GM19043 (cell line): ENCODE data around the gene USP51.
A peak's percentile ranks its signal among the peaks of the same experiment; 100 is the strongest.
"Not testable (repeated sequence)": the region's sequence is repeated elsewhere in the genome, so short reads cannot be mapped to it uniquely, and the experiment has no call there.

ENCODE experiments used
- ATAC-seq: cut with Tn5 transposase; IDR thresholded peaks from one replicate; pipeline ENCODE4 v1.9.1; 2021; ENCODE audit warnings: low read depth; ENCODE audit not compliant: unreplicated experiment

The USP51 gene

GRCh38 chrX:55465791-55466190, 23.9 kb downstream of the USP51 start:
- ATAC-seq, result not testable (repeated sequence)

- ATAC-seq, result not testable (repeated sequence)
Observed at GRCh38 chrX:55465108-55465507, 24.5 kb downstream of the USP51 start.

DNA sequence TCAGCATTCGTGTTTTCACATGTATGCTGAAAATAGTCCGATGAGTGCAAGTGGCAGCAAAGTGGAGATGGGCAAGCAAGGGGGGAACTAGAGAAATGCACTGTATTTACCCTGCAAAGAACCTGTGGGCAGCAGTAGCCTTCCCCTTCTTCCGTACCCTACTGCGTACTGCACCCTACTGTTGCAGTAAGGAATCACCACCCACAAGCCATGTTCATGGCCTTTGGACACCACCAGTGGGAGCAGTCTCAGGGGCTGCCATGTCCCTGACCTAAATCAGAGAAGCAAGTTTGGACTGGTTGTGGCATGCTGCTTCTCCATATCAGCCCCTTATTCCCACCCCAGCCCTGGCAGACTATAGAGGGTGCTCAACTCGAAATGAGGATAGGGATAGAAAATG, 25.6 kb downstream of the USP51 start:
- ATAC-seq, result peak; percentile 59

DNA sequence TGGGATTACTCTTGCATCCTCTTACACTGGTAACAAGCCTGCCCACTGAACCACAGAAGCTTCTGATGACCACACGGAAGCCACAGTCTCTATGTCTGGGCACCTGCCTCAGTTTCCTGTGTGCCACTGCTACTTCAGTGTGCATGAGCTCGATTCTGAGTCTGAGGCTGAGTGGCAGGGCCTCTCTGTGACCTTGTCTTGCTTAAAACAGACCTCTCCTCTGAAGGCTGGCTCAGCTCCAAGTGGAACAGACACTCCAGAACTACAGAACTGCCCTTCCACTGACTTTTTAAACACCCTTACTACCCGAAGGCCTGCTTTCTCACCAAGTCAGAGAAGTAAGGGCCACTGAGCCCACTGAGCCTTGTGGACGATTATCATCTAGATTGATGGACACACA, 29.7 kb downstream of the USP51 start:
- ATAC-seq, result not testable (repeated sequence)

DNA sequence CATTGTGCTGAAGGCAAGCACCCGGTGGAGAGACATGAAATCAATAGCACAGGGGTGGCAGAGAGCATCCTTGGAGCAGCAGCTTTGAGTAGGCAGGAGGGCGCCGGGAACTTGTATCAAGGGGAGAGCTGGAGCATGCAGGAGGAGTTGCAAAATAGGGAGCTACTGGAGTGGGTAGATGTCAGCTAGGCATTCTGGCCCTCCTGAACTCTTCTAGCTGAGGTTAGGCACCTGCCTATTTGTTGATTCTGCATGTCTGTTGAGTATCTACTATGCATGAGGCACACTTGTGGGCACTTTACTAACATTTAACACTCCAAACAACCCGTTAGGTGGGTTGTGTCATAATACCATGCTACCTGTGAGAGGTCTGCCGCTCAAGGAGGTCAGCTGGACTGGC, 30.2 kb downstream of the USP51 start:
- not testable (repeated sequence) for ATAC-seq

GRCh38 chrX:55455708-55456107, 33.9 kb downstream of the USP51 start:
- ATAC-seq, result not testable (repeated sequence)

- ATAC-seq, result no peak
Observed at GRCh38 chrX:55452833-55453124, 36.9 kb downstream of the USP51 start.

DNA sequence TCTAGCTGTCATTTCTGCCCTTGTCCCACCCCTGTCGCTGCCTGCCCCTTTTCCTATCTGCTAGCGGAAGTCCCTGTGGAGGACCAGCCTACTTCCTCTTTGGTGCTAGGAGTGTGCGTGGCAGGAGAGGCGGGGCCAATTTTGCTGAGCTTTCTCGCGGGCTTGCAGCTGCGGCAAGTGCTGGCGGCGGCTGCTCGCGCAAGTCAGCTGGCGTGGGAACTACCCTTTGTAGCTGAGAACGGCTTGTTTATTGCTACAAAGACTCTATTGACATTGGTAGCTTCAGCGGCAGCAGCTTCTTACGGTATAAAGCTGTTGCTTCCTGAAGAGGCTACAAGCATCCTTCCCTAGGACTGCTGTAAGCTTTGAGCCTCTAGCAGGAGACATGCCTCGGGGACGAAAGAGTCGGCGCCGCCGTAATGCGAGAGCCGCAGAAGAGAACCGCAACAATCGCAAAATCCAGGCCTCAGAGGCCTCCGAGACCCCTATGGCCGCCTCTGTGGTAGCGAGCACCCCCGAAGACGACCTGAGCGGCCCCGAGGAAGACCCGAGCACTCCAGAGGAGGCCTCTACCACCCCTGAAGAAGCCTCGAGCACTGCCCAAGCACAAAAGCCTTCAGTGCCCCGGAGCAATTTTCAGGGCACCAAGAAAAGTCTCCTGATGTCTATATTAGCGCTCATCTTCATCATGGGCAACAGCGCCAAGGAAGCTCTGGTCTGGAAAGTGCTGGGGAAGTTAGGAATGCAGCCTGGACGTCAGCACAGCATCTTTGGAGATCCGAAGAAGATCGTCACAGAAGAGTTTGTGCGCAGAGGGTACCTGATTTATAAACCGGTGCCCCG, 37.4 kb downstream of the USP51 start, which contains the start of gene MAGEH1:
Gene MAGEH1 (plus strand): TSS at position 138 of the 843 bp plus-strand sequence. CDS start 248 bp downstream, at position 386.
- ATAC-seq, result peak; percentile 97

GRCh38 chrX:55451626-55451989, 38.0 kb downstream of the USP51 start:
- ATAC-seq, result peak; percentile 14

GRCh38 chrX:55451141-55451540, 38.5 kb downstream of the USP51 start:
- ATAC-seq, result no peak

- no peak for ATAC-seq
Observed at GRCh38 chrX:55450259-55450658, 39.4 kb downstream of the USP51 start.

GRCh38 chrX:55443468-55443867, 46.2 kb downstream of the USP51 start:
- not testable (repeated sequence) for ATAC-seq
